Breast epithelium (tissue), 4 donors: ENCODE data around the gene CETN2. TPM values are rescaled to one million over a fixed set of nuclear protein-coding genes. Genes with fewer than 3 reads are reported as not detected.

ENCODE experiments used
- DNase-seq, 2 donors: peaks; one replicate each; pipeline ENCODE4 v3.0.0-alpha.2; 2019; ENCODE audit warnings: low spot score in 2 of 2
- H3K27ac ChIP-seq, 2 donors: fragments of 200-600 bp; sonication (generic) in 1 of 2; one replicate each; pipeline ENCODE4 v1.5.1; 2016 to 2019; ENCODE audit warnings: mild to moderate bottlenecking in 1 of 2
- H3K27me3 ChIP-seq, 2 donors: fragments of 200-600 bp; sonication (generic) in 1 of 2; one replicate each; pipeline versions ENCODE4 v1.5.1 to v1.6.0; 2017 to 2019; ENCODE audit warnings: control low read depth in 1 of 2, mild to moderate bottlenecking in 1 of 2
- H3K36me3 ChIP-seq: fragments of 200-600 bp; one replicate; pipeline ENCODE4 v1.5.1; 2019
- H3K4me1 ChIP-seq, 2 donors: fragments of 200-600 bp; sonication (generic); one replicate each; pipeline ENCODE4 v1.5.1; 2016 to 2019; ENCODE audit warnings: control low read depth in 1 of 2
- H3K4me3 ChIP-seq, 3 donors: fragments of 200-600 bp; sonication (generic); 1 replicate in 2 of 3; 2 replicates in 1 of 3; pipeline ENCODE4 v1.5.1; 2016 to 2019; ENCODE audit warnings: mild to moderate bottlenecking in 3 of 3, moderate library complexity in 2 of 3
- H3K9me3 ChIP-seq, 2 donors: fragments of 200-600 bp; sonication (generic) in 1 of 2; one replicate each; pipeline ENCODE4 v1.5.1; 2016 to 2019; ENCODE audit warnings: control low read depth in 1 of 2
- POLR2A ChIP-seq: fragments of 450-650 bp; IDR thresholded peaks from one replicate; pipeline ENCODE4 v1.6.1; 2016; ENCODE audit warnings: antibody characterized with exemption, mild to moderate bottlenecking, moderate library complexity
- POLR2AphosphoS5 ChIP-seq, 3 donors: sonication (generic); formaldehyde crosslinking; IDR thresholded peaks; one replicate each; pipeline ENCODE4 v1.6.1; 2017; ENCODE audit warnings: antibody characterized with exemption in 3 of 3
- intact Hi-C: fragments of 100-400 bp; cut with DNase I; formaldehyde crosslinking; loops from one replicate; pipeline ENCODE4 v1.15.1; 2023; ENCODE audit warnings: low total_unique reads
- total RNA-seq, 3 donors: library from RNA; depleted of rRNA; stranded (reverse); fragments of >200 nt; gene quantifications; one replicate each; pipeline ENCODE4 v1.1.0, GENCODE V29; 2016
- TF ChIP-seq, protein P1 (sequence below), 3 donors: fragments of 450-650 bp; IDR thresholded peaks; one replicate each; pipeline ENCODE4 v1.5.1; 2016 to 2017; ENCODE audit warnings: antibody characterized with exemption in 3 of 3, mild to moderate bottlenecking in 3 of 3, moderate library complexity in 3 of 3

The CETN2 gene
- 10 to 100 TPM; 23.2 to 36.1 (median 26.9) TPM for total RNA-seq

- H3K36me3 ChIP-seq, result no peaks in the 10 kb centered on the region
- TF ChIP-seq, protein P1, sequence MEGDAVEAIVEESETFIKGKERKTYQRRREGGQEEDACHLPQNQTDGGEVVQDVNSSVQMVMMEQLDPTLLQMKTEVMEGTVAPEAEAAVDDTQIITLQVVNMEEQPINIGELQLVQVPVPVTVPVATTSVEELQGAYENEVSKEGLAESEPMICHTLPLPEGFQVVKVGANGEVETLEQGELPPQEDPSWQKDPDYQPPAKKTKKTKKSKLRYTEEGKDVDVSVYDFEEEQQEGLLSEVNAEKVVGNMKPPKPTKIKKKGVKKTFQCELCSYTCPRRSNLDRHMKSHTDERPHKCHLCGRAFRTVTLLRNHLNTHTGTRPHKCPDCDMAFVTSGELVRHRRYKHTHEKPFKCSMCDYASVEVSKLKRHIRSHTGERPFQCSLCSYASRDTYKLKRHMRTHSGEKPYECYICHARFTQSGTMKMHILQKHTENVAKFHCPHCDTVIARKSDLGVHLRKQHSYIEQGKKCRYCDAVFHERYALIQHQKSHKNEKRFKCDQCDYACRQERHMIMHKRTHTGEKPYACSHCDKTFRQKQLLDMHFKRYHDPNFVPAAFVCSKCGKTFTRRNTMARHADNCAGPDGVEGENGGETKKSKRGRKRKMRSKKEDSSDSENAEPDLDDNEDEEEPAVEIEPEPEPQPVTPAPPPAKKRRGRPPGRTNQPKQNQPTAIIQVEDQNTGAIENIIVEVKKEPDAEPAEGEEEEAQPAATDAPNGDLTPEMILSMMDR (IDR thresholded peaks at IDR 0.05), result no peak
- TF ChIP-seq POLR2AphosphoS5 (IDR thresholded peaks at IDR 0.05), result peak in 2 of 3 donors; percentile 42 to 58
- no peak for TF ChIP-seq POLR2A
- peak; percentile 95 to 97 for DNase-seq
- peaks cover 0 to 19% of the 10 kb centered on the region in 2 donors for H3K27me3 ChIP-seq
- peak within 1 kb of the TSS; percentile 71 to 73 for H3K27ac ChIP-seq
- no peaks in the 10 kb centered on the region for H3K4me1 ChIP-seq
- H3K9me3 ChIP-seq, result no peaks in the 10 kb centered on the region
- H3K4me3 ChIP-seq, result peak within 1 kb of the TSS; percentile 64 to 67 (median 65)
- intact Hi-C loops, result no loop called here
Observed at GRCh38 chrX:152830312-152831305, at the start of gene CETN2, which contains the start of gene NSDHL. Gene CETN2 (minus strand): TSS chrX:152830757. CDS start chrX:152830710, 47 bp downstream. Gene NSDHL (plus strand): TSS chrX:152831063. CDS start chrX:152846325, 15,262 bp downstream.

DNA sequence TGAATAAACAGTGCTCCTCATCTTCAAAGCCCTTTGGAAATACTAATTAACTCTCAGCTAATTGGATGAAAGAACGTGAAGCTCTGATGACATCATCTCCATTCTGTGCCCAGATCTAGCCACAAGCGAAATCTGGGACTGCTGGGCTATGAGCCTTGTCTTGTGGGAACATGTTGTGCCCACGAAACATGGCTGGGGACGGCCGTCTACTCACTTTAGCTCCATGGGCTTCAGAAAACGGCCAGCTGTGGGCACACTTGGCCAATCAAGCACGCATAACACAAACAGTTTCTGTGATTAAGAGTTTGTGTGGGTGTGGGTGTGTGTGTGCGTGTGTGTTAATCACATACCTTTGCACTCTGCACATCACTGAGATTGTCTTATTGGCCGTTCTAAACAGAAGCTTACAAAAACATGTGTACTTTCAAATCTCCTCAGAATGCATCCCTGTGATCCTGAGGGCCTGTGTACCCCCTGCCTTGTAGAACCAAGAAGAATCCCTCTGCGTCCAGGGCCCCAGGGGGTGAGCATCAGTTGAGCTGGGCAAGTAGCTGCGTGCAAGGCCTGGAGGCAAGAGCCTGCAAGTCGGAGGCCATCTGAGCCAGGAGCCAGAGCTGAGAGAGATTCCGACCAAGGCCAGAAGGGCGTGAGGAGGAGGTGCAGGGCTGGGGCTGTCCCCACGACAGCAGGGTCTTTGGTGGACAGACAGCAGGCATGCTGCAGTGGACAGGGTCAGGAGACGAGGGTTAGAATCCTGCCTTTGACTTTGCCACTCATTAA, 48.6 kb upstream of the CETN2 start:
- Histone ChIP-seq H3K36me3 (no peaks in the 10 kb centered on the region), H3K27me3 (peaks cover 0 to 47% of the 10 kb centered on the region in 2 donors), H3K4me3 (no peak overlapping the region), H3K9me3 (no peaks in the 10 kb centered on the region), H3K4me1 (no peaks in the 10 kb centered on the region), H3K27ac (peak overlapping the region; percentile 58 to 61)
- DNase-seq, result peak in 1 of 2 donors; percentile 65
- intact Hi-C loops, result no loop called here
- TF ChIP-seq, protein P1 (IDR thresholded peaks at IDR 0.05), result no peak
- no peak for TF ChIP-seq POLR2A
- no peak for TF ChIP-seq POLR2AphosphoS5 (IDR thresholded peaks at IDR 0.05)

DNA sequence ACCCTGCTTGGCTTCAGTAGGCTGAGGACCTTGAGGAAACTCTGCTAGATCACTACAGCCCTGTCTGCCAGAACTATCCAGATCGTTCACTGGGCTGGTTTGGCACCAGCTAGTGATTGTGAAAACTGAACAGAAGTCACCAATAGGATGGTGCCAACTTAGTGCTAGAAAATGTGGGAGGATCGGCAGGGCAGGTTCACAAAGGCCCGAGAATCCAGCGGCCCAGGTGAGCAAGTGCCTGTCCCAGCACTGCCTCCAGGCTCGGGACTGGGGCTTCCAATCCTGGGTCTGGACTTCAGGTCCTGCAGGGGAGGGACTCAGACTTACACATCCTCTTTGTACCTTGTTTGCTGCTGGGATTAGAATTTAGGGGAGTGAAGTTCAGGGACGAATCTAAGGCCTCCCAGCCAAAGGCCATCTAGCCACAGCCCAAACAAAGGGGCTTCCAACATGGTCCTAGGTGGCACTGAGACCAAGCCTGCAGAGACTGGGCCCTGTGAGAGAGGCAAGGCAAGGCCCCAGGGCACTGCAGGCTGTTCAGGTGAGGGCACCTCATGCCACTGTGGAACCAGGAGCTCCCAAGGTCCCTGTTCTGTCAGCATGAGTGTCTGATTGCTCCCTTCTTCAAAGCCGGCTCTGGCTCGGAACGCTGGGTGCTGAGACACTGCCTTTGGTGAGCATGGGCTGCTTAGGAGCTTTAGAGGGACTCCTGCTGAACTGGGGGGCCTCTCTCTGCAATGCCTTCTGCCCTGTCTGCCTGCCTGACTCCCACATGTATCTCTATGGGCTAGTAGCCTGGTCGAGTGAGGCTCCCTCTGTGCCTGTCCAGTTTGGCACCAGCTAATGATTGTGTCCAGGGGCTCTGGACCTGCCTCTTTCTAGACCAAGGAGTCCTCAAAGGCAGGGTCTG, 46.6 kb upstream of the CETN2 start:
- no peak overlapping the region for H3K4me3 ChIP-seq
- H3K4me1 ChIP-seq, result no peaks in the 10 kb centered on the region
- H3K9me3 ChIP-seq, result no peaks in the 10 kb centered on the region
- H3K27me3 ChIP-seq, result peaks cover 0 to 38% of the 10 kb centered on the region in 2 donors
- TF ChIP-seq POLR2AphosphoS5 (IDR thresholded peaks at IDR 0.05) (no peak), POLR2A (no peak)
- TF ChIP-seq, protein P1 (IDR thresholded peaks at IDR 0.05), result no peak
- no peak for DNase-seq
- H3K36me3 ChIP-seq, result no peaks in the 10 kb centered on the region
- H3K27ac ChIP-seq, result no peak overlapping the region
- intact Hi-C loops, result no loop called here

- no peaks in the 10 kb centered on the region for H3K9me3 ChIP-seq
- no peak overlapping the region for H3K27ac ChIP-seq
- no peaks in the 10 kb centered on the region for H3K4me1 ChIP-seq
- no peaks in the 10 kb centered on the region for H3K36me3 ChIP-seq
- DNase-seq, result no peak
- TF ChIP-seq POLR2A, result no peak
- peaks cover 0 to 58% of the 10 kb centered on the region in 2 donors for H3K27me3 ChIP-seq
- H3K4me3 ChIP-seq, result no peak overlapping the region
- intact Hi-C loops, result no loop called here
Observed at GRCh38 chrX:152873361-152873760, 42.8 kb upstream of the CETN2 start.

DNA sequence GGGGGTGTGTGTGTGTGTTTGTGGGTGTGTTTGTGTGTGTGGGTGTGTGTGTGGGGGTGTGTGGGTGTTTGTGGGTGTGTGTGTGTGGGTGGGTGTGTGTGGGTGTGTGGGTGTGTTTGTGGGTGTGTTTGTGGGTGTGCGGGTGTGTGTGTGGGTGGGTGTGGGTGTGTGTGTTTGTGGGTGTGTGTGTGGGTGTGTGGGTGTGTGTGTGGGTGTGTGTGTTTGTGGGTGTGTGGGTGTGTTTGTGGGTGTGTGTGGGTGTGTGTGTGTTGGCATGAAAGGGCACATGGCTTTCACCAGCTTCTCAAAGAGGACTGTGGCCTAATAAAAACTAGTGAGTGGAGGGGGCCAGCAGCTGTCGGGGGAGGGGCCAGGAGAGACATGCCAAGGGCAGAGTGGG, 42.0 kb upstream of the CETN2 start:
- TF ChIP-seq POLR2AphosphoS5 (IDR thresholded peaks at IDR 0.05) (no peak), POLR2A (no peak)
- TF ChIP-seq, protein P1 (IDR thresholded peaks at IDR 0.05), result no peak
- Histone ChIP-seq H3K4me3 (no peak overlapping the region), H3K9me3 (no peaks in the 10 kb centered on the region), H3K27ac (no peak overlapping the region), H3K27me3 (peaks cover 0 to 56% of the 10 kb centered on the region in 2 donors), H3K36me3 (no peaks in the 10 kb centered on the region), H3K4me1 (no peaks in the 10 kb centered on the region)
- no peak for DNase-seq
- intact Hi-C loops, result no loop called here
